Measurements from ENCODE around the gene NEURL4.

The NEURL4 gene

DNA sequence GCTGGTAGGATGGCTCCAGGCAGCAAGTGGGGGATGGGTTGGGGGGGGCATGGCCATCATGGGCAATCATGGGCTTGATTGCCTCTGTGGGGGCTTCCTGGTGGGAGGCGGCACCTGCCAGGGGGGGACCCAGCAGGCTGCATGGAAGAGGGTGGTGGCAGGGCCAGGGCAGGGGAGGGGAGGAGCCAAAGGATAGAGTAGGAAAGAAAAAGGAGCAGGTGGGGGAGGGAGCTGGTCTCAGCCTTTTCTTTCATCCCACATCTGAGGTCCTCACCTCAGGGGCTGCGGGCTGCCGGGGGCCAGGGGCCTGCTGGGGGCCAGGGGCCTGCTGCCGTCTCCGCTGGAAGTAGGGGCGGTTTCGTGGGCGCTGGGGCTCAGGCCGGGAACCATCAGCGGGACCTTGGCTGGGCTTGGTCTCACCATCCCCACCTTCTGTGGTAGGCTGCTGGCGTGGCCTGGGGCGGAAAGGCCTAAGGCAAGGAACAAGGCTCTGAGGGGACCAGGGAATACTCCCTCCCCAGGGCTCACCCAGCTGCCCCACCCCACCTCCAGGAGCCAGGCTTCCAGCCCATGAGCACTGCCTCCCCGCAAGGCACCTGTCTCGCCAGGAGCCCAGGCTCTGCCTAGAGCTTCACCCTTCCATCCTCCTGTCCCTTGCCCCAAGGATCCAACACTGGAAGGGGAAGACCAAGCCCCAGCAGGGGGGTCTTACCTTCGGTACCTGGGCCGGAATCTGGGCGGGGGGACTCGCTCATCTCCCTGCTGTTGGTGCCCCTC lies 39.7 kb downstream of the NEURL4 start:
- Histone ChIP-seq H3K36me3 (ENCODE audit: control insufficient read depth, low read length) (no peaks in the 10 kb centered on the region), H4K20me1 (ENCODE audit: control insufficient read depth, insufficient read depth, low read depth, low read length) (no peaks in the 10 kb centered on the region), H3K27ac (ENCODE audit: low read depth, low read length) (no peak overlapping the region), H3K4me3 (ENCODE audit: low read length) (no peak overlapping the region), H3K27me3 (ENCODE audit: control insufficient read depth, low read length) (peaks cover 71% of the 10 kb centered on the region), H3K9me3 (ENCODE audit: control insufficient read depth, insufficient read depth, low read length) (no peaks in the 10 kb centered on the region), H3K4me1 (ENCODE audit: control insufficient read depth, low read length) (peaks cover 4% of the 10 kb centered on the region; the same call in 1 of the 2 replicates), H3K9me2 (replicated peaks; ENCODE audit: control insufficient read depth, low read length) (no peaks in the 10 kb centered on the region), H3F3A (ENCODE audit: control insufficient read depth, insufficient read depth) (0 out of 2 replicates have a peak, but pooled peaks cover 2% of the 10 kb centered on the region), H3K79me2 (ENCODE audit: control insufficient read depth, low read length) (no peaks in the 10 kb centered on the region), H3K4me2 (ENCODE audit: low read length) (no peak overlapping the region)
- TF ChIP-seq, protein P1, sequence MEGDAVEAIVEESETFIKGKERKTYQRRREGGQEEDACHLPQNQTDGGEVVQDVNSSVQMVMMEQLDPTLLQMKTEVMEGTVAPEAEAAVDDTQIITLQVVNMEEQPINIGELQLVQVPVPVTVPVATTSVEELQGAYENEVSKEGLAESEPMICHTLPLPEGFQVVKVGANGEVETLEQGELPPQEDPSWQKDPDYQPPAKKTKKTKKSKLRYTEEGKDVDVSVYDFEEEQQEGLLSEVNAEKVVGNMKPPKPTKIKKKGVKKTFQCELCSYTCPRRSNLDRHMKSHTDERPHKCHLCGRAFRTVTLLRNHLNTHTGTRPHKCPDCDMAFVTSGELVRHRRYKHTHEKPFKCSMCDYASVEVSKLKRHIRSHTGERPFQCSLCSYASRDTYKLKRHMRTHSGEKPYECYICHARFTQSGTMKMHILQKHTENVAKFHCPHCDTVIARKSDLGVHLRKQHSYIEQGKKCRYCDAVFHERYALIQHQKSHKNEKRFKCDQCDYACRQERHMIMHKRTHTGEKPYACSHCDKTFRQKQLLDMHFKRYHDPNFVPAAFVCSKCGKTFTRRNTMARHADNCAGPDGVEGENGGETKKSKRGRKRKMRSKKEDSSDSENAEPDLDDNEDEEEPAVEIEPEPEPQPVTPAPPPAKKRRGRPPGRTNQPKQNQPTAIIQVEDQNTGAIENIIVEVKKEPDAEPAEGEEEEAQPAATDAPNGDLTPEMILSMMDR (IDR thresholded peaks at IDR 0.05; ENCODE audit: low read depth, low read length, poor library complexity, severe bottlenecking), result no peak
- TF ChIP-seq EZH2phosphoT487 (IDR thresholded peaks at IDR 0.05; ENCODE audit: borderline replicate concordance, low read length), result no peak

DNA sequence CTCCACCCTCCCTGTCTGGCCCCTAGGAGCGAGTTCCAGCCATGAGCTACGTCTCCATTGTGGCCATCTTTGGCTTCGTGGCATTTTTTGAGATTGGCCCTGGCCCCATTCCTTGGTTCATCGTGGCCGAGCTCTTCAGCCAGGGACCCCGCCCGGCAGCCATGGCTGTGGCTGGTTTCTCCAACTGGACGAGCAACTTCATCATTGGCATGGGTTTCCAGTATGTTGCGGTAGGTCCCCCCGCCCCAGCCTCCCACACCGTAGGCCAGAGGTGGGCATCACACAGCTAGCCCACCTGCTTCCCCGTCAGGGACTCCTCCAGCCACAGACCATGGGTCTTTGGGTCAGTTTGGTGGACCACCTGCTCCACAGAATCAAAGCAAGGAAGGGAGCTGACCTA lies 43.5 kb downstream of the NEURL4 start:
- Histone ChIP-seq H3K9me2 (replicated peaks; ENCODE audit: control insufficient read depth, low read length) (no peaks in the 10 kb centered on the region), H3K9me3 (ENCODE audit: control insufficient read depth, insufficient read depth, low read length) (no peaks in the 10 kb centered on the region), H3K4me3 (ENCODE audit: low read length) (no peak overlapping the region), H3K79me2 (ENCODE audit: control insufficient read depth, low read length) (no peaks in the 10 kb centered on the region), H3K4me1 (ENCODE audit: control insufficient read depth, low read length) (peaks cover 23% of the 10 kb centered on the region), H3K27me3 (ENCODE audit: control insufficient read depth, low read length) (peaks cover 53% of the 10 kb centered on the region), H3F3A (ENCODE audit: control insufficient read depth, insufficient read depth) (peaks cover 3% of the 10 kb centered on the region; the same call in 1 of the 2 replicates), H3K4me2 (ENCODE audit: low read length) (no peak overlapping the region), H3K27ac (ENCODE audit: low read depth, low read length) (no peak overlapping the region), H4K20me1 (ENCODE audit: control insufficient read depth, insufficient read depth, low read depth, low read length) (no peaks in the 10 kb centered on the region), H3K36me3 (ENCODE audit: control insufficient read depth, low read length) (no peaks in the 10 kb centered on the region)
- TF ChIP-seq, protein P1 (IDR thresholded peaks at IDR 0.05; ENCODE audit: low read depth, low read length, poor library complexity, severe bottlenecking), result no peak

DNA sequence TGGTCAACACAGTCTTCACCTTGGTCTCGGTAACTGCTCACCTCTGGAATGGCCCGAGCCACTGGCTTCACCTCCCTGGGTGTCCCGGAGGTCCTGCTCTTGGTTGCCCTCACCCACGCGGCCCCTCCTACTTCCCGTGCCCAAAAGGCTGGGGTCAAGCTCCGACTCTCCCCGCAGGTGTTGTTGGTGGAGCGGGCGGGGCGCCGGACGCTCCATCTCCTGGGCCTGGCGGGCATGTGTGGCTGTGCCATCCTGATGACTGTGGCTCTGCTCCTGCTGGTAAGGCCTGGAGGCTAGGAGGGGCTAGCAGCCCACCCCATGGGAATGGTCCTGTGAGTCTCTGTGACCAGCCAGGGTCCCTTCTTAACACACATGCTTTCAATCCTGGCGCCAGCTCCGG lies 44.2 kb downstream of the NEURL4 start:
- Histone ChIP-seq H3K4me1 (ENCODE audit: control insufficient read depth, low read length) (peaks cover 31% of the 10 kb centered on the region), H3K4me2 (ENCODE audit: low read length) (no peak overlapping the region), H3K36me3 (ENCODE audit: control insufficient read depth, low read length) (no peaks in the 10 kb centered on the region), H3K4me3 (ENCODE audit: low read length) (no peak overlapping the region), H3K27ac (ENCODE audit: low read depth, low read length) (no peak overlapping the region), H3K27me3 (ENCODE audit: control insufficient read depth, low read length) (peaks cover 51% of the 10 kb centered on the region), H3K9me2 (replicated peaks; ENCODE audit: control insufficient read depth, low read length) (no peaks in the 10 kb centered on the region), H3K9me3 (ENCODE audit: control insufficient read depth, insufficient read depth, low read length) (no peaks in the 10 kb centered on the region), H3F3A (ENCODE audit: control insufficient read depth, insufficient read depth) (peaks cover 3% of the 10 kb centered on the region; the same call in 1 of the 2 replicates), H3K79me2 (ENCODE audit: control insufficient read depth, low read length) (no peaks in the 10 kb centered on the region), H4K20me1 (ENCODE audit: control insufficient read depth, insufficient read depth, low read depth, low read length) (no peaks in the 10 kb centered on the region)
- TF ChIP-seq EZH2phosphoT487 (IDR thresholded peaks at IDR 0.05; ENCODE audit: borderline replicate concordance, low read length), result no peak
- TF ChIP-seq, protein P1 (IDR thresholded peaks at IDR 0.05; ENCODE audit: low read depth, low read length, poor library complexity, severe bottlenecking), result no peak
